ENCODE measurements around the gene PDE11A.

PDE11A gene

DNA sequence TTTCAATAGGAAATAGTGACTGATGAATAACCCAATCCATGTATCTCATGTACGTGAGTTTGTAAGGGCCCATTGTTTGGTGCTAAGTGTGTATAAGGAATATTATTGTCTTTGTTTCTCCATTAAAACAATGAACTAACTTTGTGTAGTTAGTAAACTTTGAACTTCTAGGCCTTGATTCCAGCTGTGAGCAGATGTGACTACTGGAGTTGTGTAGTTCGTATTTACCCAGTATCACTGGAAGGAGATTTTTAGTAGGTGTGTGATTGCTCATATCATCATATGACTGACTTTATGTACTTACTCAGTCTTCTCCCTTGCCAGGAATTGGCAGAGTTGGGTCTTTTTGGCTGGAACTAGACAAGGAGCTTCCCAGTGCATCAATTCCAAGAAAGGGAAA is 452.6 kb downstream of the PDE11A start:
- H3K4me3 ChIP-seq (ENCODE audit: low read depth, low read length), result no peak overlapping the region
- DNase-seq (ENCODE audit: low read depth), result no peak

GRCh38 chr2:177619461-177619860 is 453.1 kb downstream of the PDE11A start:
- no peak overlapping the region for H3K4me3 ChIP-seq (ENCODE audit: low read depth, low read length)
- no peak for DNase-seq (ENCODE audit: low read depth)
- TF ChIP-seq, protein P1, sequence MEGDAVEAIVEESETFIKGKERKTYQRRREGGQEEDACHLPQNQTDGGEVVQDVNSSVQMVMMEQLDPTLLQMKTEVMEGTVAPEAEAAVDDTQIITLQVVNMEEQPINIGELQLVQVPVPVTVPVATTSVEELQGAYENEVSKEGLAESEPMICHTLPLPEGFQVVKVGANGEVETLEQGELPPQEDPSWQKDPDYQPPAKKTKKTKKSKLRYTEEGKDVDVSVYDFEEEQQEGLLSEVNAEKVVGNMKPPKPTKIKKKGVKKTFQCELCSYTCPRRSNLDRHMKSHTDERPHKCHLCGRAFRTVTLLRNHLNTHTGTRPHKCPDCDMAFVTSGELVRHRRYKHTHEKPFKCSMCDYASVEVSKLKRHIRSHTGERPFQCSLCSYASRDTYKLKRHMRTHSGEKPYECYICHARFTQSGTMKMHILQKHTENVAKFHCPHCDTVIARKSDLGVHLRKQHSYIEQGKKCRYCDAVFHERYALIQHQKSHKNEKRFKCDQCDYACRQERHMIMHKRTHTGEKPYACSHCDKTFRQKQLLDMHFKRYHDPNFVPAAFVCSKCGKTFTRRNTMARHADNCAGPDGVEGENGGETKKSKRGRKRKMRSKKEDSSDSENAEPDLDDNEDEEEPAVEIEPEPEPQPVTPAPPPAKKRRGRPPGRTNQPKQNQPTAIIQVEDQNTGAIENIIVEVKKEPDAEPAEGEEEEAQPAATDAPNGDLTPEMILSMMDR (conservative IDR thresholded peaks at IDR 0.05; ENCODE audit: low read depth, low read length), result no peak

More for the DNA sequence above, 452.6 kb downstream of the PDE11A start:
- TF ChIP-seq, protein P1 (conservative IDR thresholded peaks at IDR 0.05; ENCODE audit: low read depth, low read length), result no peak

DNA sequence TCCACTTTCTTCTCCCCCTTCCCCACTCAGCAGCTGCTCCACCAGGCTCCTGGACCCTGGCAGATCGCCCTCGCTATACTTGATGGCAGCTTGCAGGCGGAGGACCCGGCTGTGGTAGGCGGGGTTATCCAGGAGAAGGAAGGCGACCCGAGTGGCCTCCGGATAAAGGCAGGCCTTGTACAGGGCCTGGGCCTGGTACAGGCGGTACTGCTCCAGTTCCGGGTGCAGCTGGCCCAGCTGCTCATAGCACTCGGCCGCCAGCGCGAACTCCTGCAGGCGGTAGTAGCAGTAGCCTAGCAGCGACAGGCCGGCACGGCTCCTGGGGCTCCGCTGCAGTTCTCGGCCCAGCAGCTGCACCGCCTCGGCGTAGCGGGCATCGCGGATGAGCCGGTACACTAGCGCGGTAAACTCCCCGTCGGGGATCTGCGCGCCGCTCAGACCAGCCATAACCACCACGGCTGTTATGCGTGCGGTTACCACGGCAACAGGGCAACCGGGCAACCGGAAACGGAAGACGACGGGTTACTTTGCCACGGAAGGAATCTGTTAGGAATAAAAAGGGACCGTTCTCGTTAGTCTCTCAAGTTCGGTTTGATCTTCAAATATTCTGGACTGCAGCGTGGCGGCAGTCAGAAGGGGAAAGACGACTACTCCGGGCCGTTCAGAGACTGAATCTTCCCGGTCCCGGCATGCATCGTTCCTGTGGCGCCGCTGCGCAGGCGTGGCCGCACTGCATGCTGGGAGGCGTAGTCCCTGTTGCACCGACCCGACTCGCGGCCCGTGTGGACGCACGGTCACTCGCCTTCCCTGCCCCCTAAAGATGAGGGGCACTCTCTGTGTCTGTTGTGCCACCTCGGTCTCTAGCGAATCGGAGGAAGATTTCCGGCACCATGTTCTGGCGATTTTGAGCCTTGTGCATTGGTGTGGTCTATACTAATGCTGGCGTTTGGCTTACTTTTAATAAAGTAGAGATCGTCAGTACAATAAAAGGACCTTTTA is 454.0 kb downstream of the PDE11A start:
- H3K4me3 ChIP-seq (ENCODE audit: low read depth, low read length), result peak overlapping the region; percentile 75
- TF ChIP-seq, protein P1 (conservative IDR thresholded peaks at IDR 0.05; ENCODE audit: low read depth, low read length), result no peak
- DNase-seq (ENCODE audit: low read depth), result peak; percentile 88

DNA sequence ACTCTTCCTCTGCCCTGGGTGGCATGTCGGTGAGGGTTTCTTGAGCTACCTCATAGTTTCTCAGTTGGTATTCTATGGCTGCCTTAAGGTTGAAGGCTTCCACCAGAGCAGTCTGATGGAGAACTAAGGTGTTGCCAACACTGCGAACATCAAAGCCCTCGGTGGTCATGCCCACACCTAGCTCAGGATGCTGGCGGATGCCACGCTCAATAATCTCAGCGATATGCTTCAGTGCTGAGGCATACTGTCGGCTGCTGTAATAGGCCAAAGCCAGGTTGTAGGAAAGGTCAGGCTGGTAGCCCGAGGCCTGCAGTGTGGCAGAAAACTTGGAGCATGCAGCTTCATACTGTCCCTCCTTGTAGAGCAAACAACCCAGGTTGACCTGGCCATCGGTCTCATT is 454.7 kb downstream of the PDE11A start:
- TF ChIP-seq, protein P1 (conservative IDR thresholded peaks at IDR 0.05; ENCODE audit: low read depth, low read length), result no peak
- peak overlapping the region; percentile 75 for H3K4me3 ChIP-seq (ENCODE audit: low read depth, low read length)
- DNase-seq (ENCODE audit: low read depth), result no peak

DNA sequence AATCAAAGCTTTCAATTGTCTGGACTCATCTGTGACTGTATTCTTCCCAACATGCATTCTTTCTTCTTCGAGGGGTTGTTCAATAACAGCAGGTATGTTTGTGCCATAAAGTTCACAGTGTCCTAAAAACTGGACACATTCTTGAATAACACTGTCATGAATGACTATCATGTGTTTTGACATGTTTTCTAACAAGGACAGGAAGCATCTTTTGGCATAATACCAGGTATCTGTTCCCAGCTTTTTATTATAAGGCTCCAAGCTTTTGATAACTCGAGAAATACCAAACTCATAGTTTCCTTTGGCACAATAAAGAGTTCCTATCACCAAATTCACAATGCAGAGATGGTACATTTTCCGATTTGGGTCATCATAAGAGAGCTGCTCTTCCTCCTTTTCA is 455.8 kb downstream of the PDE11A start:
- DNase-seq (ENCODE audit: low read depth), result no peak
- no peak overlapping the region for H3K4me3 ChIP-seq (ENCODE audit: low read depth, low read length)
- TF ChIP-seq, protein P1 (conservative IDR thresholded peaks at IDR 0.05; ENCODE audit: low read depth, low read length), result no peak

DNA sequence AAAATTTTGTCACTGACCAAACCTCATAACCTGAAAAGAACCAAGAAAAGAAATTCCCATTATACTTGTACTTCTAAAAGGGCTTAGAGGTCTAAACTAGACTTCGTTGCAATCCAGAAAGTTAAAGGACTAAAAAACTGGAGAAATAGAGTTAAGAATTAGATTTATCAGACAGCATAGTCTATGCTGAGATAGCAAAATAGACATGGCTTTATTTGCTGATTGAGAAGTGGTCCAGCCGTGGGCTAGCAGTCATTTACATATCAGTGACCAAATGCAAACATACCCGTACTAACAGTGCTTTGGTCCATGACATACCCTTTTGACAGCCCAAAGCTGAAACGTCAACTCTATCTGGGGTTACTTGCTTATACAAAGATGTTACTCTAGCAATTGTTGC is 456.5 kb downstream of the PDE11A start:
- TF ChIP-seq, protein P1 (conservative IDR thresholded peaks at IDR 0.05; ENCODE audit: low read depth, low read length), result no peak
- no peak for DNase-seq (ENCODE audit: low read depth)
- H3K4me3 ChIP-seq (ENCODE audit: low read depth, low read length), result no peak overlapping the region

Data from choroid plexus epithelial cell (primary cell).